ENCODE results near the gene CBR3. TPM values are rescaled to one million over a fixed set of nuclear protein-coding genes. Genes with fewer than 3 reads are reported as not detected.

The CBR3 gene
- total RNA-seq, 4 donors from 2014 or later: 20.9 to 46.7 (median 24.5) TPM

- no peak for TF ChIP-seq CTCF (IDR thresholded peaks at IDR 0.05; ENCODE audit: low read depth)
Observed at GRCh38 chr21:36190736-36191135, 55.9 kb downstream of the CBR3 start.

GRCh38 chr21:36193200-36193599 lies 58.3 kb downstream of the CBR3 start:
- TF ChIP-seq CTCF (IDR thresholded peaks at IDR 0.05; ENCODE audit: low read depth): no peak

- TF ChIP-seq CTCF (IDR thresholded peaks at IDR 0.05; ENCODE audit: low read depth): no peak
Observed at GRCh38 chr21:36194024-36194423, 59.1 kb downstream of the CBR3 start.

GRCh38 chr21:36195613-36196012 lies 60.7 kb downstream of the CBR3 start:
- TF ChIP-seq CTCF (IDR thresholded peaks at IDR 0.05; ENCODE audit: low read depth): no peak

Other genes starting within 250 kb of the CBR3 start
- 10 to 100 TPM; 16.8 to 23.2 (median 21.2) TPM for gene SETD4, start 74.6 kb upstream of the CBR3 start, total RNA-seq
- gene CBR1, start 65.1 kb upstream of the CBR3 start, total RNA-seq: 100 to 1,000 TPM in 1 of 4 donors, 10 to 100 TPM in 3; 55.6 to 114 (median 79.5) TPM
- 10 to 100 TPM in 3 of 4 donors, 1 to 10 TPM in 1; 8.3 to 31.1 (median 16.7) TPM for gene DOP1B, start 21.7 kb downstream of the CBR3 start, total RNA-seq
- gene MORC3, start 185.1 kb downstream of the CBR3 start, total RNA-seq: 10 to 100 TPM; 36.4 to 71.1 (median 48.9) TPM

Measured in subcutaneous adipose tissue (tissue), 4 donors.